GM18861 (cell line): ENCODE data around the gene OR6B2.
"Not testable (repeated sequence)": the region's sequence is repeated elsewhere in the genome, so short reads cannot be mapped to it uniquely, and the experiment has no call there.

Experiments
- ATAC-seq: cut with Tn5 transposase; IDR thresholded peaks from one replicate; pipeline ENCODE4 v1.9.1; 2021; ENCODE audit not compliant: unreplicated experiment

OR6B2 gene

DNA sequence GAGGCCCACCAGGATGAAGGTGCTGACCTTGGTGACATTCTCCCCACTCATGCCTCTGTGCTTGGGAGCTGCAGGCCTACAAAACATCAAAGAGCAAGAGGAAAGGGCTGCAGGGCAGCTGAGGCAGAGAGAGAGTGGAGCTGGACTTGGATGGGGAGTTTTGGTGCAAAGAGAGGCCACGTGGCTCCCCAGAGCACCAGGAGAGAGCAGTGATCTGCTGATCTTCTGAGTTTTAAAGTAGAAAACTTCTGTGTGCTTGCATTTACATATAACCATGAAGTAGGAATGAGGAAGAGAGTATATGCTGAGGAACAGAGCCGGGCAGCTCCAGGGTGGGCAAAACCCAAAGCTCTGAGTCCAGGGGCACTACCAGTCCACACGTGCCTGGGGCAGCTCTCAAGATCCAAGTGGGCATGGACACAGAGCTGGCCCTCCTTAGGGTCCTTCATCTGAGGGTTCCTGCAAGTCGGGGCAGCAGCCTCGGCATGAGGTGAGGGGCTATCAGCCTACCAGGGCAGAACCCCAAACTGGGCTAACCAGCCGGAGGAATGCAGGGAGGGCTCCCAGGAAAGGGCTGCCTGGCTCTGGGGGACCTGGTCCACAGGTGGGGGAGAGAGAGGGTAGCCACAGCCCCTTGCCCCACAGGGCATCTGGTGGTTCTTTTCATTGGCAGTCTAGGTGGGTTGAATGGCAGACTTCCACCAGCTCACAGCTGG is at the start of gene OR6B2:
Gene OR6B2, minus strand, starts transcription at position 51 of the 716 bp plus-strand sequence. Its CDS starts 0 bp downstream, at position 51.
- no peak for ATAC-seq

DNA sequence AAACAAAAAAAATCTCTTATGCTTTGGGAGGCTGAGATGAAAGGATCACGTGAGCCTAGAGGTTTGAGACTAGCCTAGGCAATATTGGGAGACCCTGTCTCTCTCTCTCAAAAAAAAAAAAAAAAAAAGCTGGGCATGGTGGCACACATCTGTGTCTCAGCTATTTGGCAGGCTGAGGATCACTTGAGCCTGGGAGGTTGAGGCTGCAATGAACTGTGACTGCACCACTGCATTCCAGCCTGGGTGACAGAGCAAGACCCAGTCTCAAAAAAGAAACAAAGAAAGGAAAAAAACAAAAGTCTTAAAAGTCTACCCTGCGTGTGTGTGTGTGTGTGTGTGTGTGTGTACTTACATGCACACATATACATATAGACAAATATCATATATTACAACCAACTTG is 48.4 kb upstream of the OR6B2 start:
- ATAC-seq = no peak

DNA sequence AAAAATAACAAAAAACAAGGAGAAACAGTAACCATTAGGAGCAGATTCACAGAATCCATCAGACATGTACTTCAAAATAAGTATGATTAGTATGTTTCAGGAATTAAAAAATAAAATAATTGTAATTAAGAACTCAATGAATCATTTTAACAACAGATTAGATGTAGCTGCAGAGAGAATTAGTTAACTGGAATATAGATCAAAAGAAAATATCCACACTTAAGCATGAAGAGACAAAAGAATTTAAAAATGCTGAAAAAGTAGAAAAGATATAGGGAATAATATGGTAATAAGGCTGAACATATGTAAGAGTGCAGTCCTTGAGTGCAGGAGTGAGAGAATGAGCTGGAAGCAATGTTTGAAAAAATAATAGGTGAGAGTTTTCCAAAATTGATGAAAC is 47.2 kb upstream of the OR6B2 start:
- no peak for ATAC-seq

DNA sequence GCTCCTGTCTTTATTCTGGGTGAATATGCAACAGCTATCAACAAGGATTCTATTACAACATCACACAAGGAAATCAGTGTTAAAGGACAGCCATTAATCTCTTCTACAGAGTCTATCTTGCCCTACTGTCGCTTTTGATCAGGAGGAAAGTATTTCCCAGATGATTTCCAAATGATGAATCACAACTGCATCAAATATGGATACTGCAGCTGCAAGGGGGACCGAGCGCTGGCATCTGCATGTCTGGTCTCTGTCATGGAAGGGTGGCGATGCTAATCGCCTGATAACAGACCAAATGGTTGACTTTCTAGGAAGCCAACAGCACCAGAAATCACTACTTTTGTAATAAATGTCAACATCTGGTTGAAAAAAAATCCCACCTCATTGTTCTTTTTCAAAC is 44.3 kb upstream of the OR6B2 start:
- no peak for ATAC-seq

DNA sequence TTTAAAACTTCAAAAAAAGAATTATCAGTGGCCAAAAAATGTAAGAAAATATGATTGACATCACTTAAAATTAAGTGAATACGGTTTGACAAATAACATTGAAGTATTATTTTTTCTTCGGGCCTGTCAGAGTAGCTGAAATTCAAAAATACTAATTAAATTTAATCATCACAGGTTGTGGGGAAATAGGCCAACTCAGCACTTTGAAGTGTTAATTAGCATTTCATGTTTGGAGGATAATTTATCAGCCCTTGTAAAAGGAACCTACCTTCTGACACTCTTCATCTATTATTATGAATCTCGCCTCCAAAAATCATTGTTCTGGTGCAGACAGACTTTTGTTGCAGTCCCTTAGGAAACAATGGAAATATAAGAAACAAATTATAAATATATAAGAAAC is 40.7 kb upstream of the OR6B2 start:
- ATAC-seq = no peak

DNA sequence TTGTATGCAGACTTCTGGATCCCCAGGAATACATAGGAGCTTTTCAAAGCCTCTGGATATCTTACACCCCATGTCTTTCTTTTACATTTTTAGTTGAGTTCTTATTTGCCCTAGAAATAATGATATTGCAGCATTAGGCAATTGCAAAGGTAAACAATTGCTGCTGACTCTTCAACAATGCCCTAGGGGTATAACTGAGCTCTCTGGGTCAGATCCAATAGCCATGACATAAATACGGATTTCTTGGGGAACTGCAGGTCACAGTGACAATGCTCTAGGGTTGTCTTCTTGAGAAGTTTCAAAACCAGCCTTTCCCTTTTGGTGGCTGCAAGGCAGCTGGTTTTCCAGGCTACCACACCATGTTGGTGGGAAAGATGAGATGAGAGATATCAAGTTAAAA is 39.6 kb upstream of the OR6B2 start:
- no peak for ATAC-seq

DNA sequence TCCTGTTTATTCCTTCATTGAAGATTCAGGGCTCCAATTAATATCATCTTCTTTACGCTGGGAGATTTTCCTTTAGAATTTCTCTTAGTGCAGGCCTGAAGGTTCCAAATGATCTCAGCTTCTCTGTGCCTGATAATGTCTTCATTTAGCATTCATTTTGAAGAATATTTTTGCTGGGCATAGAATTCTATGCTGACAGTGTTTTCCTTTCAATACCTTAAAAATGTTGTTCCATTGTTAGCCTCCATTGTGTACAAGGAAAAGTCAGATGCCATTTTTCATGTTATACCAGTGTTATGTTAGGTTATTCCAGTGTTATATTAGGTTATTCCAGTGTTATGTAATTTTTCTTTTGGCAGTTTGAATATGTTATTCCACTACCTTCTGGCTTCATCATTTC is 38.0 kb upstream of the OR6B2 start:
- ATAC-seq = no peak

DNA sequence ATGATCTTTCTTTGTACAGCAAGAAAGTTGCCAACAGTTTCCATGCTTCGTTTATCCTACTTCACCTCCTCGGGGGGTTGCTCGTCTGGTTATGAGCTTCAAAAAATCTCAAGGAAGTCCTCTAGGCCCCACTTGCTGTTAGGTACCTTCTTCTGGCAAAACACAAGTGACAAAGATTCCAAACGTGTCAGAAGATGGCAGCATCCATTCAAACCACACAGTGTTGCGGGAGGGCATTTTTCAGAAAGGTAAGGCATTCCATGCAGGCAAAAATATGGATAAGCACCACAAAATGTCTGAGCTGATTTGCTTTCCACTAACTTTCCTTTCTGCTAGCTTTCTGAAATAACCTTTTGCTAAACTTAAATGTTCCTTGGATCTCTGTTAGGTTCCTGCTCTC is 36.3 kb upstream of the OR6B2 start:
- no peak for ATAC-seq

DNA sequence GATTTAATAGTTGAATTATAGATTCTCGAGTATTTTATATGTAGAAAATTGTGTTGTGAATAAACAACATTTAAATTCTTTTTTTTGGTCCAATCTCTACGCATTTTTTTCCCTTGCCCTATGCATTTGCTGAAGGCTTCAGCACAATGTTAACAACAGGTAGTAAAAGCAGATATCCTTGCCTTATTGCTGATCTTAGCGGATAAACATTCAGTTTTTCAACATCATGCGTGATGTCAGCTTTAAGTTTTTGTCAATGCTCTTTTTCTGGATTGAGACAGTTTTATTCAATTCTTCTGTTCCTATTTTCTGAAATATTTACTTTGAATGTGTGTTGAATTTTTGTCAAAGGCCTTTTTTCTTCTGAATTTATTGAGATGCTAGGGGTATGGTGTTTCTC is 34.7 kb upstream of the OR6B2 start:
- no peak for ATAC-seq

DNA sequence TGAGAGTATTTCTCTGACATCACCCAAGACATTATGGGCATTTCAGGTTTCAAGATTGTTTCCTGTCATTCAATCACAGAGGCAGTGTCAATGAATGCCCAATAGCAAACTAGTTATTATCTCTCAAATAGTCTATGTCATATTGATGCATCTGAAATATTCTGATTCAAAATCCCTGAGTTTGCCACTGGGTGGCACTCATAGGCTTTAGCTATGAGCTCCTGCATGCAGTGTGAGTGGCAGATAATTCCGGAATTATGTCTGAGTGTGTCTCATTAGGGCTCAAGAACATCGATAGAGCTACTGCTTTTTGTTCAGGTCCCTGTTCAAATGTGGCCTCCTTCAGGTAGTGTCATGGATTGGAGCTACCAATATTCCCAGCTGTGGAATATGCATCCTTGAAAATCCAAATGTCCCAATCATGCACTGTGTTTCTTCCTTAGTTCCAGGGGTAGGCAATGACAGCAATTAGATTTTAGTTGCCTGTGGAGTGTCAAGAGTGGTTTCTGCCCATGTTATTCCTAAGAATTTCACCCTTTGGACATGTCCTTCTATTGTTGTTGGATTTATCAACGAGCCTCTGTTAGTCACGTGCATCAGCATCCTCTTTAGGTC is 30.9 kb upstream of the OR6B2 start:
- ATAC-seq = no peak

DNA sequence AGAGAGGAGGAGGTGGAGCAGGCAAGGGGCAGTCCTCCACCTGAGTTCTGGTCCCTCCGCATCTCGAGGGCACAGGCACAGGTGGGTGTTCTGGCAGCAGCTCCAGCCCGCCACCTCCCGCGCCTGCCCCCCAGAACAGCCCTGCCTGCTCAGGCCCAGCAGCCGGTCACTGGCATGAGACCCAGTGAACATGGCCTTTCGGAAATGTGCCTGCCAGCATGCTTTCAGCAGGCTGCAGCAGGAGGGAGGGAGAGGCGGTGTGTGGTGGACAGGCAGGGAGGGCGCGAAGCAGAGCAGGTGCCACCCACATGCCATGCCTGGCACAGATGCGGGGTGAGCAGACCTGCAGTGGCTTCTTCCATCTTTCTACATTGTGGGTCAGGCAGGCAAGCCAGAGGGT is 26.4 kb upstream of the OR6B2 start:
- ATAC-seq = no peak

DNA sequence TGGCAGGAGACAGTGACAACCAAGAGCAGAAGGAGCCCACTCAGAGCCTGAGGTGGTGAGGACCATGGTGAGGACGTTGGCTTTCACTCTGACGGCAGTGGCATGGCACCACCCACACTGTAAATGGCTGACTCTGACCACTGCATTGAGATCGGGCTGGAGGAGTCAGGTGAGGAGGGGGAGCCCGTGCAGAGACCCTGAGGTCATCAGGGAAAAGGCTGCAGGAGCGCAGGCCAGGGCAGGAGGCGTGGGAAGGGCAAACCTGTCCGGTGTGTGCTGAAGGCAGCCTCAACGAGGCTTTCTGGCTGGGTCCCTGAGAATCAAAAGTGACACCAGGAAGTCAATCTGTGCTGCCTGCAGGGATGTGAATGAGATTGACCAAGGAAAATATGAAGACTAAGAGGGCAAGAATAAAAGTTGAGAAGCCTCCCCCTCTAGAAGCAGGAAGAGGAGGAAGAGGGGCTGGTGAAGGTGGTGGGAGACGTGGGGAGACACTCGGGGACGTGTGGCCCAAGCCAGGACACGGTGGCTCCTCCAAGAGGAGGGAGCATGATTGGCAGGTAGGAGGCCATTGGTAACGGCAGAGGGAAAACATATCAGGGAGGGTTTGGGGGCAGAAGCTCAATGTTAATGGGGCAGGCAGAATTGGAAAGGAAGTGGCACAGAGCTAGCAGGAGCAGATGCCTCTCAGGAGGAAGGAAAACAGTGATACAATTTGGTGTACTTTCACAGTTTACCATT is 25.1 kb upstream of the OR6B2 start:
- no peak for ATAC-seq

DNA sequence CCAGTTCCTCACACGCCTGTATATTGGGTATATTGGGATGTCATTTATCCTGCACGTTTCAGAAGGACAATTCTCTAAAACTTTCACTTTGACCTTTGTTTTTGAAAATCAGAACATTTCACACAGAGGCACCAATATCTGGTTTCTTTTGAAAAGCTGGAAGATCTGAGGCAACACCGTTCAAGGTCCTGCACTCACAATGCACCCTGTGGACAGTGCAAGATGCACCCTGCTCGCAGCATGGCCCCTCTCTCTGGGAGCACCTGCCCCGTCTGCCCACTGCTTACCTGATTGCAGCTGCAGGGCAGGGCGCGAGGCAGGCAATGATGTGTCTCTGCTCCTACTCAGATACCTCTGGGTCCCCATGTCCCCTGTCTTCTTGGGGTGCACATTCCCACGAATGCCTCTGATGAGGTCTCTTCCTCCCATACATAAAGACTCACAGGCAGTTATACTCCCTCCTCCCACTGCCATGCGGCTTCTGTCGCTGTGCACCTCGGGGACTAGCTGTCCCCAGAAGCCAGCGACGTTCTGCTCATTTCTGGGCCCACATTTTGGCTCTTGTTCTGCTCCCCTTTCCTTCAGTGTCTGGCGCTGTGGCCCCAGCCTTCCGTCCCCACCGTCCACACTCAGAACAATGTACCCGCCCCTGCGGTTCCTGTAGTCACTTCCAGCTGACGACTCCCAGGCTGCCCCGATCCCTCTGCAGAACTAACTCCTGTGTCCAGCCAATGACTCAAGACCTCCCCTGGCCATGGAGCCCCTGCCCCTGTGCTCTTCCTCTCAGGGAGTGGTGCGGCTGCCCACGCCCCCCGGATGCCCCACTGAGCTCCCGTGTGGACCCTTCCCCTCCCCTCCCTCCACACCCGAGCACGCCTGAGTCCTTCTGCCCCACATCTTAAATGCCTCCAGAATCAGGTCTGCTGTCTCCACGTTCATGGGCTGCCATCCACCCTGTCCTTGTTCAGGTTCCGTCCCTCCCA is 23.2 kb upstream of the OR6B2 start, which contains the start of gene OR6B3:
Gene OR6B3, minus strand, starts transcription at position 349 of the 983 bp plus-strand sequence.
- no peak for ATAC-seq

DNA sequence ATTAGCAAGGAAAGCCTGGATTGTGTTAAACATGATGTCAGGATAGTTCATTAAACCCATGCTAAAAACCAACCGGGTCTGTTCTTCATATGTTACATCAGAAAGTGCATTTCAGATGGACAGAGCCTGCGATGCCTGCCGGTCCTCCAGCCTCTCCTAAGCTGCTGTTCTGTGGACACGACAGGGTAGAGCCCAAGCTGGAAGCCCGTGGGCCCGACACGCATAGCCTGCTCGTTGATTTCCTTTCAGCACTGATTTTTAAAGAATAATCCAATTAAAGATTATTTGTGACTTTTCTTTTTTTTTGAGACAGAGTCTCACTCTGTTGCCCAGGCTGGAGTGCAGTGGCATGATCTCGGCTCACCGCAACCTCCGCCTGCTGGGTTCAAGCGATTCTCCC is 22.3 kb upstream of the OR6B2 start:
- no peak for ATAC-seq

DNA sequence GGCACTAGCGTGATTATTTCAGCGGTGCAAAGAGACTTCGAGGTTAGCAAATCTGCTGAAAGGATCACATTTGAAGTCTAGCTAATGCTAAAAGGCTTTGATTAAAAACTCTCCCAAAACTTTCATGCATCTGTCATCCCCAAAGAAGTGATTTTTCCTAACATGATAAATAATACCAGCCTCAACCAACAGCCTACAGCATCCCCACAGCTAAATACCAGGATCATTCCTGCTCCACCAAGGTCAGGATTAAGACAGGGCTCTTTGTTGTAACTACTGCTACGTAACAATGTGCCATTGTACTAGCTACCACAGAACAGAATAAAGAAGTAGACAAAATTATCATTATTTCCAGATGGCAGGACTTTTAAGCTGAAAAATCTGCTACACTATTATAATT is 21.5 kb upstream of the OR6B2 start:
- ATAC-seq = no peak

DNA sequence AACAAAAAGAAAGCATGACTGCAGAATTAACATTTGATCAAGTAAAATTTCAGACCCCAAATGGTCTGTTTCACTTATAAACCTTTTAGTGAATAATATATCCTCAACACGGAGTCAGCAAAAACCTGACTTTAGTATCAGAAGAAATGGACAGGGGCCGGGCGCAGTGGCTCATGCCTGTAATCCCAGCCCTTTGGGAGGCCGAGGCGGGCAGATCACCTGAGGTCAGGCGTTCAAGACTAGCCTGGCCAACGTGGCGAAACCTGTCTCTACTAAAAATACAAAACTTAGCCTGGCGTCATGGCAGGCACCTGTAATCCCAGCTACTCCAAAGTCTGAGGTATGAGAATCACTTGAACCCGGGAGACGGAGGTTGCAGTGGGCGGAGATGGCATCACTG is 20.0 kb upstream of the OR6B2 start:
- ATAC-seq = no peak

DNA sequence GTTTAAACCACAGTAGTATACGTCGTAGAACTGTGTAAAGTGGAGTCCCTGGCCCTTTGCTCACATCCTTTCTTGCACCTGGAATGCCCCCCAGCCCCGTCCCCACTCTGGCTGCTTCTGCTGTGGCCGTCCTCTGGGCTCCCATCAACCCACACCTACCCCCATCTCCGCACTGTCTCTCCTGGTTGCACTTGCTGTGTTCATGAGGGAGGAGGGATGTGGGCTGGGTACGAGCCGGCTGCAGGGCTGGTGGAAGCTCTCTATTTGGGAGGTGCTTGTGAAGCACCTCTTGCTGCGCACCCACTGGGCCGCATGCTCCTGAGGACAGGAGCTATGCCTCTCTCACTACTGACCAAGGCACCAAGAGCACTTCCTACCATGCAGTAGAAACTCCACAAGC is 18.0 kb upstream of the OR6B2 start:
- ATAC-seq = no peak

DNA sequence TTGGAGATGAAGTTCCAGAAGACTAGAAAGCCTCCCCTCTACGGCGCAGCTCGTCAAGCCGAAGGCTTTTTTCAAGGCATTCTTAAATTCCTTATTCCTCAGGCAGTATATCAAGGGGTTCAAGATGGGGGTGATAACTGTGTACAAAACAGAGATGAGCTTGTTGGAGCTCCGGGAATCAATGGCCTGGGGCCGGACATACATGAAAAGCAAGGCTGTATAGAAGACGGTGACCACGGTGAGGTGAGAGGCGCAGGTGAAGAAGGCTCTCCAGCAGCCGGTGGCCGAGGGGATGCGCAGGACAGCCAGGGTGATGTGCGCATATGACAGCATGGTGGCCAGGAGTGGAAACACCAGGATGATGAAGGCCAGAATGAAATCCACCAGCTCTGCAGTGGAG is 14.9 kb upstream of the OR6B2 start:
- ATAC-seq = no peak

DNA sequence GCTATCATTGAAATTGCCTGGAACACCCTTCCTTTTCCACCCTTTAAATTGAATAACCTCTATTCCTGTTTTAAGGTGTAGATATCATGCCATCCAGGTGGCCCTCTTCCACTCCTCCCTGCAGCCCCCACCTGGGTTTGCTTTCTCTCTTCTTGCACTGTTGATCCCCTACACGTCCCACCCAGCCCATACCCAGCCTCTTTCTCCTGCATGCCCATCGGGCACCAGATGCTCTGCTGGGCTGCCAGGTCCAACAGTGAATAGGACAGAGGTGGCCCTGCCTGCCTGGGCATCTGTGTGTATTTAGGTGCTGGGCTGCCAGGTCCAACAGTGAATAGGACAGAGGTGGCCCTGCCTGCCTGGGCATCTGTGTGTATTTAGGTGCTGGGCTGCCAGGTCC is 13.9 kb upstream of the OR6B2 start:
- ATAC-seq = not testable (repeated sequence)

DNA sequence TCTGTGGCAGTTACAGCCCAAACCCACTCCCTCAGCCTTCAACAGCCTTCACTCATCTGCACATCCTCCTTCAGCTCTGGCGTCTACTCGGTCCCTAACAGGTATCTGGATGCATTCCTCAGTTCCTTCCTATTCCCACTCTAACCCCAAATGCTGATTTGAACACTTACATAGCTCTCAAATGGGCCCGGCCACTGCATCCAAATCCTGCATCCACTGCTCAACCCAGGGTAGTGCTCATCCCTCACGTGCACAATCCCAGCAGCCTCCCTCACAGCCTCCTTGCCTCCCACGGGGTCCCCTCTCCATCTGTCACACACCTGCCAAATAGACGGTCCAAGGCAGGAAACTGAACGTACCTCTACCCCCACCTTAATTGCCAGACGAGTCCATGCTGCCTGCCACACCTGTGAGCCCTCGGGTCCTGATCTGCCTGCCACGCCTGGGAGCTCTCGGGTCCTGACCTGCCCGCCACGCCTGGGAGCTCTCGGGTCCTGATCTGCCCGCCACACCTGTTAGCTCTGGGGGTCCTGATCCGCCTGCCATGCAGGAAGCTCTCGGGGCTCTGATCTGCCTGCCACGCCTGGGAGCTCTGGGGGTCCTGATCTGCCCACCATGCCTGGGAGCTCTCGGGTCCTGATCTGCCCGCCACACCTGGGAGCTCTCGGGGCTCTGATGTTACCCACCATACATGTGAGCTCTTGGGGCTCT is 13.2 kb upstream of the OR6B2 start:
- no peak for ATAC-seq
